Adrenal gland (tissue), 12 donors: Measurements from ENCODE around the gene E2F1. TPM values are rescaled to one million over a fixed set of nuclear protein-coding genes. Genes with fewer than 3 reads are reported as not detected.

Source experiments
- DNase-seq, 7 donors: peaks; one replicate each; pipeline ENCODE4 v3.0.0-alpha.2; 2019 to 2020
- H3K27ac ChIP-seq, 5 donors: fragments of 200-600 bp; sonication (generic) in 4 of 5; 1 replicate in 3 of 5; 2 replicates in 2 of 5; pipeline versions ENCODE4 v1.5.1 to v1.8.0; 2016 to 2020; ENCODE audit warnings: mild to moderate bottlenecking in 1 of 5
- H3K27me3 ChIP-seq: fragments of 200-600 bp; 2 replicates; pipeline ENCODE4 v1.8.0; 2021
- H3K36me3 ChIP-seq, 2 donors: fragments of 200-600 bp; replicated peaks in 1 of 2; 1 replicate in 1 of 2; 2 replicates in 1 of 2; pipeline versions ENCODE4 v1.5.1 to v1.8.0; 2018 to 2022
- H3K4me1 ChIP-seq, 2 donors: fragments of 200-600 bp; replicated peaks in 1 of 2; 1 replicate in 1 of 2; 2 replicates in 1 of 2; pipeline versions ENCODE4 v1.5.1 to v1.8.0; 2018 to 2021
- H3K4me3 ChIP-seq, 4 donors: fragments of 200-600 bp; sonication (generic) in 3 of 4; one replicate each; pipeline ENCODE4 v1.5.1; 2016 to 2018
- H3K9me3 ChIP-seq, 3 donors: fragments of 200-600 bp; sonication (generic) in 1 of 3; replicated peaks in 1 of 3; 1 replicate in 2 of 3; 2 replicates in 1 of 3; pipeline versions ENCODE4 v1.5.1 to v1.8.0; 2016 to 2021
- POLR2A ChIP-seq, 2 donors: fragments of 450-650 bp; IDR thresholded peaks; one replicate each; pipeline ENCODE4 v1.6.1; 2017; ENCODE audit warnings: antibody characterized with exemption in 2 of 2, mild to moderate bottlenecking in 2 of 2, moderate library complexity in 1 of 2
- WGBS, 4 donors: extraction: QIAGEN DNeasy Blood & Tissue Kit in 2 of 4; methylation state at CpG; one replicate each; pipeline versions ENCODE4 v1.1.5 to v1.1.7; 2013 to 2017; 5-methylcytosine and 5-hydroxymethylcytosine counted together
- intact Hi-C, 2 donors: fragments of 100-400 bp; cut with DNase I; formaldehyde crosslinking; loops; one replicate each; pipeline versions ENCODE4 v1.14.1 to v1.15.0; 2022 to 2023
- polyA plus RNA-seq, 3 donors: library from polyadenylated mRNA; stranded (reverse); fragments of 200-250 nt in 2 of 3; fragments of 350-450 nt in 1 of 3; fragmentation: Illumina TruSeq in 1 of 3; extraction: RNeasy Lipid Tissue Mini Kit (QIAGEN cat#74804) in 1 of 3; gene quantifications; one replicate each; pipeline ENCODE4 v1.2.3, GENCODE V29; 2013 to 2014
- total RNA-seq, 9 donors: library from RNA; depleted of rRNA in 4 of 9; stranded (reverse); fragments of >200 nt in 4 of 9; fragments of 120-200 nt in 1 of 9; fragmentation: NEBNext Ultra II Directional in 1 of 9; extraction: Animal tissue kit (Norgen Biotek cat#: 25700) in 1 of 9; gene quantifications; one replicate each; pipeline versions ENCODE4 v1.1.0 to v1.2.4, GENCODE V29; 2013 to 2023
- TF ChIP-seq, protein P1 (sequence below), 6 experiments: fragments of 450-650 bp in 4 of 6; fragments of 200-600 bp in 2 of 6; sonication (generic) in 1 of 6; IDR thresholded peaks; 1 replicate in 5 of 6; 2 replicates in 1 of 6; pipeline versions ENCODE4 v1.5.1 to v1.8.0; 2016 to 2021; ENCODE audit warnings: antibody characterized with exemption in 6 of 6, mild to moderate bottlenecking in 2 of 6, moderate library complexity in 1 of 6
- donor health status: healthy with polysubstance abuse.
- donor health status: Bipolar disorder and iron deficiency.
- donor health status: DM: yes; HTN: yes; CAD: no.
- donor health status: DM: no; HTN: no; CAD: no.
- donor health status: DM: no; HTN: no; CAD: no.
- donor health status: DM: yes; HTN: yes; CAD: no.

Gene E2F1
- total and polyA plus RNA-seq, 12 donors = 3.0 to 15.7 (median 5.7) TPM

DNA sequence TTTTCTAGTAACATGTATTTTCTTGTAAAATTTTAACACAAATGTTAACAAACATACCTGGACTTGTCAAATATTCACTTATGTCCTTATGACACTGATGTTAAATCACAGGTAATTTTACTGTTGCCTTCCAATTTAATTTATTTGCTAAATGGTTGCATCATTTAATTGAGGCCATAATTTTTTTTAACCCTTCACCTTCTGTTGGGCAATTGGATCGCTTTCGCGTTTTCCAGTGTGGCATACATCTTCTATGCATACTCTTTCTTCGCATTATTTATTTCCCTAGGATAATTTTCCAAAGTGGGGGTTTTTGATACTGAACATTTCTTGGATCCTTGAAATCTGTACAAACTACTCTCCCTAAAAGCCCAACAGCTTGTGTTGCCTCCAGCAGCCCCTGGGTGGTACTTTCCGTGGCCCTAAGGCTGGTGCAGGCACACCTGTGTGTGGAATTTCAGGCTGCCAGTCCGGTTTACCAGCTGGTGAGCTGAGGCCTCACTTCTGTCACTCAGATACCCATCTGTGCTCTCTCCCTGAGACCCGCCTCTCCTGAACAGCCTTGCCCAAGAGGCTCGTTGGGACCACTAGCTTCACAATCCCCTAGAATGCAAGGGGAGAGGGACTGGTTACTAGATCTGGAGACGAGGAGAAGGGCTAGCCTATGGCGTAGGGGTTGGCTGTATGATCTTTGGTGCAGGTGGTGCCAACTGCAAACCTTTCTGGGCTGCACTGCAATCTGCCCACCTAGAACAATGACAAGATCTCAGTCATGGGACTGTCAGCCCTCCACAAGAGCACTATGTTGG lies 35.2 kb downstream of the E2F1 start:
- intact Hi-C loops = no loop called here
- Histone ChIP-seq H3K9me3 (no peaks in the 10 kb centered on the region), H3K4me3 (no peak overlapping the region), H3K4me1 (peaks cover 0 to 14% of the 10 kb centered on the region in 2 donors), H3K27ac (no peak overlapping the region), H3K27me3 (no peaks in the 10 kb centered on the region), H3K36me3 (no peaks in the 10 kb centered on the region)
- WGBS, 4 donors = 69 to 80% (median 73%) methylated on average over 8 to 10 of the region's 10 CpGs
- TF ChIP-seq POLR2A (IDR thresholded peaks at IDR 0.05) = no peak
- TF ChIP-seq, protein P1, sequence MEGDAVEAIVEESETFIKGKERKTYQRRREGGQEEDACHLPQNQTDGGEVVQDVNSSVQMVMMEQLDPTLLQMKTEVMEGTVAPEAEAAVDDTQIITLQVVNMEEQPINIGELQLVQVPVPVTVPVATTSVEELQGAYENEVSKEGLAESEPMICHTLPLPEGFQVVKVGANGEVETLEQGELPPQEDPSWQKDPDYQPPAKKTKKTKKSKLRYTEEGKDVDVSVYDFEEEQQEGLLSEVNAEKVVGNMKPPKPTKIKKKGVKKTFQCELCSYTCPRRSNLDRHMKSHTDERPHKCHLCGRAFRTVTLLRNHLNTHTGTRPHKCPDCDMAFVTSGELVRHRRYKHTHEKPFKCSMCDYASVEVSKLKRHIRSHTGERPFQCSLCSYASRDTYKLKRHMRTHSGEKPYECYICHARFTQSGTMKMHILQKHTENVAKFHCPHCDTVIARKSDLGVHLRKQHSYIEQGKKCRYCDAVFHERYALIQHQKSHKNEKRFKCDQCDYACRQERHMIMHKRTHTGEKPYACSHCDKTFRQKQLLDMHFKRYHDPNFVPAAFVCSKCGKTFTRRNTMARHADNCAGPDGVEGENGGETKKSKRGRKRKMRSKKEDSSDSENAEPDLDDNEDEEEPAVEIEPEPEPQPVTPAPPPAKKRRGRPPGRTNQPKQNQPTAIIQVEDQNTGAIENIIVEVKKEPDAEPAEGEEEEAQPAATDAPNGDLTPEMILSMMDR (IDR thresholded peaks at IDR 0.05) = no peak
- peak in 2 of 7 donors; percentile 16 to 25 for DNase-seq

DNA sequence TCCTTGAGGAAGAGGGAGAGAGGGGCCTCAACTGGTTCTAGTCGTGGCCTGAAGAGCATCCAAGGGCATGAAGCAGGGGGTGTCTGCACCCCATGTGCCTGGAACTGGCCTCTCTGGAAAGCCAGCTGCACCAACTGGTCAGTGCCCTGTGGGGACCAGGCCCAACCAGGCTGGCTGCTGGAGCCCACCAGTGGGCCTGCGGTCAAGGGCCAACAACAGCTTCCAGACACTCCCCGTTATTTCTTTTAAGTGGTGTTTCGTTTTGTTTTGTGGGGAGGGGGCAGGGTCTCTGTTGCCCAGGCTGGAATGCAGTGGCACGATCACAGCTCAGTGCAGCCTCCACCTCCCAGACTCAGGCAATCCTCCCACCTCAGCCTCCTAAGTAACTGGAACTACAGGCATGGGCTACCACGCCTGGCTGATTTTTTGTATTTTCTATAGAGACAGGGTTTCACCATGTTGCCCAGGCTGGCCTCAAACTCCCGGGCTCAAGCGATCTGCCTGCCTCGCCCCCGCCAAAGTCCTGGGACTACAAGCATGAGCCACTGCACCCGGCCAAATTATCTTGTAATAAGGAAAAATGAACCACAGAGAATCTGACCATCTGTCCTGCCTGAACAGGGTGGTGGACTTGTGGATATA lies 36.0 kb downstream of the E2F1 start:
- Histone ChIP-seq H3K4me1 (peaks cover 0 to 14% of the 10 kb centered on the region in 2 donors), H3K9me3 (no peaks in the 10 kb centered on the region), H3K27ac (no peak overlapping the region), H3K36me3 (peaks cover 0 to 6% of the 10 kb centered on the region in 2 donors), H3K27me3 (no peaks in the 10 kb centered on the region), H3K4me3 (no peak overlapping the region)
- TF ChIP-seq, protein P1 (IDR thresholded peaks at IDR 0.05) = no peak
- no peak for TF ChIP-seq POLR2A (IDR thresholded peaks at IDR 0.05)
- 81 to 88% (median 85%) methylated on average over 11 of the region's 11 CpGs for WGBS, 4 donors
- intact Hi-C loops = no loop called here
- no peak for DNase-seq

DNA sequence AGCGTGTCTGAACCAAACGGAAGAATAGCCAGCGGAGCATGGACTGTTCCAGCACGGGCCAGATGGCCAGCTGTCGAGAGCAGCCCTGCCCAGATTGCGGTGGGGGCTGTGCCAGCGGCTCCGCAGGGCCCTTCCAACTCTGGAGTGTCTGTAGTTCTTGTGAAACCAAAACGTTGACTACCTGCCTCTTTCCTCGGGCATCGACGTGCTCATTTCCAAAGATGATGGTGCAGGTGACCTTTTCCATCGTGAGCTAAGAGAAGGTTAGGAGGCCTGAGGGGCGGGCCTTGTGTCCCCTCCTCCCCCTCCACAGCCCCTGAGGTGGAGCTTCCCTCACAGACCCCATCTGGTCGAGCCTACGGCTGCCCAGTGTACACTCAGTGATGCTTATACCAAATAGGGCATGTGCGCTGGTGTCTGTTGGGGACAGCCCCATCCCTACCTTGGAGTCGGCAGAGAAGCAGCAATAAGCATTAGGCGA lies 36.9 kb downstream of the E2F1 start:
- TF ChIP-seq POLR2A (IDR thresholded peaks at IDR 0.05) = no peak
- TF ChIP-seq, protein P1 (IDR thresholded peaks at IDR 0.05) = no peak
- no peaks in the 10 kb centered on the region for H3K9me3 ChIP-seq
- 76 to 81% (median 79%) methylated on average over 14 to 19 of the region's 19 CpGs for WGBS, 4 donors
- H3K36me3 ChIP-seq = peaks cover 0 to 15% of the 10 kb centered on the region in 2 donors
- no peaks in the 10 kb centered on the region for H3K27me3 ChIP-seq
- peaks cover 0 to 14% of the 10 kb centered on the region in 2 donors for H3K4me1 ChIP-seq
- peak in 2 of 7 donors; percentile 25 to 62 for DNase-seq
- no peak overlapping the region for H3K27ac ChIP-seq
- intact Hi-C loops = loop anchor here in 1 of 2 donors (5.0 kb wide), 1 partner anchor 197 kb away; no protein-coding TSS in a partner anchor
- no peak overlapping the region for H3K4me3 ChIP-seq

DNA sequence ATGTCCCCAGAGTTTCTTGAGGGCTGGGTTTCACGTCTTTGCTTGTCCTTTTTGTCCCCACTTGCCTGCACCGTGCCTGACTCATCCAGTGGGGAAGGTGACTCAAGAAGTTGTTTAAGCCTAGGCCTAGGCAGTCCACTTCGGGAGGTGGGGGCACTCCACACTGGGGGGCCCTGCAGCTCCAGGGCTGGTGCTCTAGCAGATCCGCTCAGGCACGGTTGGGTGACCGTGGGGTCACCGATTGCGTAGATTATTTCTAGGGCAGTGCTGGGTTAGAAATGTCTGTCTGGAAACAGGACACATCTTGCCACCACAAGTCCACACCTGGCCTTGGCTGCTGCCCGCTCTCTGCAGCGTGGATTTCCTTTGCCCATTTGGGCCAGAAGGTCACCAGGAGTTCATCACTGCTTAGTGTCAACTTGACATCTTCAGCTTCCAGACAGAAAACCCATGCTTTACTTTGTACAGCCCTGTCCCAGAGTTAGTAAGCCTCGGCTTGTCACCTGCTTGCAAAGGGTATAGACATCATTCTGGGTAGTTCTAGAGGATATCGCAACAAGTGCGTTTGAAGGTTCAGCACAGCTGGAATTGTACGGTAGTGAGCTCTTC lies 37.7 kb downstream of the E2F1 start:
- intact Hi-C loops = loop anchor here in 1 of 2 donors (5.0 kb wide), 1 partner anchor 196 kb away; no protein-coding TSS in a partner anchor
- H3K27ac ChIP-seq = no peak overlapping the region
- DNase-seq = no peak
- peaks cover 0 to 18% of the 10 kb centered on the region in 2 donors for H3K36me3 ChIP-seq
- TF ChIP-seq POLR2A (IDR thresholded peaks at IDR 0.05) = no peak
- no peak overlapping the region for H3K4me3 ChIP-seq
- no peaks in the 10 kb centered on the region for H3K27me3 ChIP-seq
- no peaks in the 10 kb centered on the region for H3K9me3 ChIP-seq
- 83 to 94% (median 87%) methylated on average over 10 to 14 of the region's 14 CpGs for WGBS, 4 donors
- peaks cover 0 to 9% of the 10 kb centered on the region in 2 donors for H3K4me1 ChIP-seq
